GM19099 (cell line): Measurements from ENCODE around the gene PIGK.

ENCODE experiments used
- POLR2A ChIP-seq: IDR thresholded peaks from 3 replicates; pipeline ENCODE4 v1.6.1; 2011; ENCODE audit warnings: low read depth; ENCODE audit not compliant: insufficient read length; ENCODE audit errors: extremely low read depth

PIGK gene

GRCh38 chr1:77219166-77219887 lies at the start of gene PIGK:
TSS of gene PIGK (minus strand) at chr1:77219430. CDS start at chr1:77219402, 28 bp downstream.
- TF ChIP-seq POLR2A: peak; percentile 85

DNA sequence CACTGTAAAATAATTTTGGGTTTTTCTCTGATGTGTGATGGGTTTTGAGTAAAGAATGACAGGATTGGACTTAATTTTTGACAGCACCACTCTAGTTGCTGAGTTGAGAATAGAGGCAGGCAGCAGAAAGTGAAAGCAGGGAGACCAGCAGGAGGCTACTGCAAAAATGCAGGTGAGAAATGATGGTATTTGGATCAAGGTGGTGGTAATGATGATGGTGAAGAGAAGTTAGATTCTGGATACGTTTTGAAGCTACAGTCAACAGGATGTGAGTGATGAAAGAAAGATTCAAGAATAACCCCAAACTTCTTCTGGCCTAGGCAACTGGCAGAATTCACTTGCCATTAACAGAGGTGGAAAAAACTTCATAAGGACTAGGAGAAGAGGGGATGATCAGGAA lies 47.8 kb upstream of the PIGK start:
- no peak for TF ChIP-seq POLR2A

GRCh38 chr1:77265180-77265579 lies 46.0 kb upstream of the PIGK start:
- TF ChIP-seq POLR2A: no peak

DNA sequence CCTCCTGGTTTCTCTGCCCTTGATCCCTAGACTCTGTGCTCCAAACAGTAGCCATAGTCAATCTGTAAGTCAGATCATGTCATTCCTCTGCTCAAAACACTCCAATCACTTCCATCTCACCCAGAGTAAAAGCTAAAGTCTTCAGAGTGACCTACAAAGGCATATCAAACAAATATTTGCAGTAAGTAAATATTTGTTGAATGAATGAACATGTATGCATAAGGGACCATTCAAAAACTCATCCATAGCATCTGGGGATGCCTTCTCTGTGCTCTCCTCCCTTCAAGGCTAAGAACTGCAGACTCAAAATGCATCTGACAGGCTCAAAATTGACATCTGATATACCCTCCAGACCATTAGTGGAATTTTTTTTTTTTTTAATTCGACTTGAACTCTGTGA lies 44.5 kb upstream of the PIGK start:
- TF ChIP-seq POLR2A: no peak

DNA sequence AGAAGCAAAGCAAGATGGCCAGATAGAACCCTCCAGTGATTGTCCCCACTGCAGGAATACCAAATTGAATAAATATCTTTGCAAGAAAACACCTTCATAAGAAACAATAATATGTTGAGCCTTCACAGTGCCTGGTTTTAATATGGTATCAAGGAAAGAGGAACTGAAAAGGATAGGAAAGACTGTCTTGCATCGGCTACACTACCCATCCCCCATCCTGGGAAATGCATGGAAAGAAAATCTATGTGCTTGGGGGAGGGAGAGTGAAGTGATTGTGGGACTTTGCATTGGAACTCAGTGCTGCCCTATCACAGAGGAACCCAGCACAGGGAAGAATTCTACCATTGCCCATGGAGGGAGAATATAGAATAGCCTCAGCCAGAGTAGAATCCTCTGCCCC lies 34.0 kb upstream of the PIGK start:
- TF ChIP-seq POLR2A: no peak

GRCh38 chr1:77250126-77250525 lies 30.9 kb upstream of the PIGK start:
- TF ChIP-seq POLR2A: no peak

DNA sequence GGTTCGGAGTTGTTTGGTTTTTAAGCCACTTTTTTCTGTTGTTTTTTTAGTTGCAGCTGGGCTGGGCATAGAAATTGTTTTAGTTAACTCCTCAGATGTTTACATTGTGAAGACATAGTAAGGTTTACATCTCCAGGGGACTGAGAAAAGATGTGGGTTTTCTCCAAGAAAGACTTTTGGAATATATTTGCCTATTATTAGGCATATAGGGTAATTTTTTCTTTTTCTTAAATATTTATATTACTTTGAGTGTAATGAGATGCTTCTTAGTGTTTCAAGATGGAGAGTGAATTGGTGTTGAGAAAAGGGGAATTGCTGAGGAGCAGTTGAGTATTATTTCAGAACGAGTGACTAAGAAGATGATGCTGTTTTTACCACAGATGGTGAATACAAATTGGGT lies 26.6 kb upstream of the PIGK start:
- TF ChIP-seq POLR2A: no peak

GRCh38 chr1:77239311-77239710 lies 20.1 kb upstream of the PIGK start:
- no peak for TF ChIP-seq POLR2A

DNA sequence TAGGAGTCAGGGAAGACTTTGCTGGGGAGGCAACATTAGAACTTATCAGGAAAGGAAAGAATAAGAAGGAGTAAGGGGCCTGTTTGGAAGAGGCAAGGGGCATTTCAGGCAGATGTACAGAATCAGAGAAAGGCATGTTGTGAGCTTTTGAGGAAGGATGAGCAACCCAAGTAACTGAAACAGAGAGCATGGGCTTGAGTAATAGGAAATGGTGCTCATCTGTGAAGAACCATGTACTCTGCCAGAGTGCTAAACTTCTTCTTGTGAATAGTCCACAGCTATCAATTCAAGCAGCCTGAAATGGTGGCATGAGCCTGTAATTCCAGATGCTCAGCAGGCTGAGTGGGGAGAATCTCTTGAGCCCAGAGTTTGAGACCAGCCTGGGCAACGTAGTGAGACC lies 19.2 kb upstream of the PIGK start:
- no peak for TF ChIP-seq POLR2A

GRCh38 chr1:77234943-77235342 lies 15.7 kb upstream of the PIGK start:
- TF ChIP-seq POLR2A: no peak

DNA sequence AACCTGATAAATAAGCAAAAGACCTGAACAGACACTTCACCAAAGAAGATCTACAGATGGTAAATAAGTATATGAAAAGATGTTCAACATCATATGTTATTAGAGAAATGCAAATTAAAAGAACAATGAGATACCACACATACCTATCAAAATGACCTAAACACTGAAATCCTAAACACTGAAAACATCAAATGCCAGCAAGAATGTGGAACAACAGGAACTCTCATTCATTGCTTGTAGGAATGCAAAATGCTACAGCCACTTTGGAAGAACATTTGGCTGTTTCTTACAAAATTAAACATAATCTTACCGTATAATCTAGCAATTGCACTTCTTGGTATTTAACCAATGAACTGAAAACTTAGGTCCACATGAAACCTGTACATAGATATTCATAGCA lies 14.9 kb upstream of the PIGK start:
- no peak for TF ChIP-seq POLR2A

- TF ChIP-seq POLR2A: no peak
These were observed 13.6 kb upstream of the PIGK start for GRCh38 chr1:77232829-77233228.

DNA sequence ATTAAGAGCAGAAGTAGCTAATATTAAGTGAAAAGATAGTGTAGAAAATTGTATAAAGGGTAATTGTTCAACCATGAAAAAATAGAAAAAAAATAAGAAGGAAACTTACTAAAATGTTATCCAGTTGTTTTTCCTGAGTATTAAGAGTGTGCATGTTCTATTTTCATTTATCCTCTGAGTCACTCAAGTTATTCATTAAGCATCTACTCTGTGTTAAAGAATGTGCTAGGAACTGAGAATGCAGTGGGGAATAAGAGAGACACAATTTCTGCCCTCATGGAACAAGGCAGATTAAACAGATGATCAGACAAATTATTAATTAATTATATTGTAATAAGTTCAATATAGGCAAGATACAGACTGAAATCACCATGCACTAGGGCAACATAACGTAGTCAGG lies 10.8 kb upstream of the PIGK start:
- TF ChIP-seq POLR2A: no peak

- no peak for TF ChIP-seq POLR2A
These were observed 9.6 kb upstream of the PIGK start for GRCh38 chr1:77228836-77229235.

DNA sequence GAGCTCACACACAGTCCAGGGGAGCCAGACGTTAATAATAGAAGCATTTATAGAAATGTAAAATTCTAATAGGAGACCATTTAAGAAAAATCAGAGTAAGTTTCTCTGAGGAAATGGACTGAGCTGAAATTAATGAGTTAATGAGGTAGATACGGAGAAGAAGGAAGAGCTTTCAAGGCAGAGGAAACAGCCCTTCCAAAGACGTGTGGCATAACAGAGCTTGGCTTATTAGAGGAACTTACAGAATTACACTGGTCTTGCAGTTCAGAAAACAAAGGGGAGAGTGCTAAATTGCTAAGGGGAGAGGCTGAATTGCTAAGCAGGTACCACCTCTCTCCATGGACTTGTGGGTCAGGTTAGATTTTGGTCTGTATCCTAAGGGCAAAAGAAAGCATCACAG lies 8.2 kb upstream of the PIGK start:
- TF ChIP-seq POLR2A: no peak

DNA sequence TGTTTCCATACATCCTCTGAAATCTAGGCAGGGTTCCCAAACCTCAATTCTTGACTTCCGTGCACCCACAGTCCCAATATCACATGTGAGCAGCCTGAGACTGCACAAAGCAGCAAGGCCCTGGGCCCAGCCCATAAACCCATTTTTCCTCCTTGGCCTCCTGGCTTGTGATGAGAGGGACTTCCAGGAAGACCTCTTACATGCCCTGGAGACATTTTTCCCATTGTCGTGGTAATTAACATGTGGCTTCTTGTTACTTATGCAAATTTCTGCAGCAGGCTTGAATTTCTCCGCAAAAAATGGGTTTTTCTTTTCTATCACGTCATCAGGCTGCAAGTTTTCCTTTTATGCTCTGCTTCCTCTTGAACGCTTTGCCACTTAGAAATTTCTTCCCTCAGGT lies 3.3 kb upstream of the PIGK start:
- no peak for TF ChIP-seq POLR2A
